ENCODE results near the gene UBASH3B.
"Not testable (repeated sequence)": the region's sequence is repeated elsewhere in the genome, so short reads cannot be mapped to it uniquely, and the experiment has no call there.

The UBASH3B gene

DNA sequence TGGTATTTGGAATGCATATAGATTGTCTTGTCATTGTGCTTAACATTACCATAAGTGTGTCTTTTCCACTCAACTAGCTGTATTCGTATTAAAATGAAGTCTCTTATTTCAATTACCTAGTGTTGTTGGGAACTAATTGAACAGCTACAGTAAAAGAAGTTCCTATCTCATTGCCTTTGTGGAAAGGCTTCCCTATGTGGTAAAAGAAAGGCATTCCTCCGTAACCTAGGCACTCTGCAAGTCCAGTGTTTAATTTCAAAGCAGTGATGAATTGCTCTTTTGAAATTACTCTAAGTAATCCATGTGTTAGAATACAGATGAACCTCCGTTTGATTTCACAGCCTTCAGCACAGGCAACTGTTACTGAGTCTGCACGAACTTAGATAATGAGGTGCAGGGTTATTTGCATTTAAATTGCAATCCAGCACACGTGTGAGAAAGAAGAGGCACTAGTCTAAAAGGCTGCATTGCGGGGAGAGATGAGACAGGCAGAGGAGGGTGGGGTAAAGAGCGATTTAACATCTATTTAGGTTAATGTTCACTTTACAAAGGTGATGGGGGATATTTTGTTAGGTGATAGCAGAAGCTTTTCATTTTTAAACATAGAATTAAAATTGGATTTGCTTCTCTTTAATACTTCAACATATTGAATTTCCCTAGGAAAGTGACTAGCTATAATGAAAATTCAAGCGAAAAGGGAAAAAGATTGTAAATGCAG is 157.8 kb downstream of the UBASH3B start:
- no peak for DNase-seq (ENCODE audit: low spot score)

DNA sequence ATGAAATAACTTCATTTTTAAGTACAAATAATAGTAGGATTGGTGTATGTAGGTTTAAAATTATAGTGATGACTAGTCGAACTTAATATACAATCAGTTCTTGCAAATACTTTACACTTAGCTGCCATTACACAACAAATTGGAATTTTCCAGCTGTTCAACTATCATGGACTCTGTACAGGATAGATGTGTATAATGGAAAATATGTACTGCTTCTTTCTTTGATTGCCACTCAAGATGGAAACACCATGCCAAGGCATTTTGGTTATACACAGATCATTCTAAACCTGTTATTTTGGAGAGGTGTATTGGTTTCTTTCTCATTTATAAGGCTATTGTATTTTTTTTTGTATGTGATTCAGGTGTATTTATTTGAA is 158.4 kb downstream of the UBASH3B start:
- DNase-seq (ENCODE audit: low spot score) = no peak

DNA sequence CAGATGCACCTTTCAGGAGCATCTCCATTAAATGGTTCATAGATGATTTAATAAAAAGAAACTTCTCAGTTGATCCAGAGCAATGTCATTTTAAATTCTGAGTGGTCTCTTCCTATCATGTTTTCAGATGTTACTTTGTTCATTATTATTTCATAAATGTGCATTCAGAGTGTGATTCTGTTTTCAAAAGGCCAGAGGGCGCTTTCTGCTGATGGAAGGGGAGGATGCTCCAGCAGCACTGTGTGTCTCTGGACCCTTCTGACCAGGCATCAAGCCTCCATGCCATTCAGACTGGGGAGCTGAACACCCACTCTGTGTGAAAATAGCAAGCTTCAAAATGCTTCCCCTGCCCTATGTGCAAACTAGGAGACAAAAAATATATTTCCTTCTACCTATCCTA is 158.9 kb downstream of the UBASH3B start:
- DNase-seq (ENCODE audit: low spot score) = no peak

DNA sequence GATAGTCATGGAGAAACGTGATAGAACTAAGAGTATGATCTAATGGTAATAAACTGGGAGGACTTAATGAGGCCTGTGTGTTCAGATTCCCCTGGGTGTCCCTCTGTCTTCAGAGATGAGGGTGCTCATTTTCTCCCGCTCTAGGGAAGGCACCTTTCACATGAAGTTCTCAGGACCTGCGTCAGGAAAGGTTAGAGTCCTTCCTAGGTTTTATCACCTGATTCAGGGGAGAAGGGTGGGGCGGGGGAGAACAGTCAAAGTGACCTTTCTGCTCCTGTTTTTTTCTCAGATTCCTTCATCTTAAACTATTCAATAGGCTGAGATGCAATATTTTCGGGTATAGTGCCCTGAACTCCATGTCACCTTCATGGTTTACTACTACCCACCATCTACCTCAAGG is 160.4 kb downstream of the UBASH3B start:
- DNase-seq (ENCODE audit: low spot score) = no peak

DNA sequence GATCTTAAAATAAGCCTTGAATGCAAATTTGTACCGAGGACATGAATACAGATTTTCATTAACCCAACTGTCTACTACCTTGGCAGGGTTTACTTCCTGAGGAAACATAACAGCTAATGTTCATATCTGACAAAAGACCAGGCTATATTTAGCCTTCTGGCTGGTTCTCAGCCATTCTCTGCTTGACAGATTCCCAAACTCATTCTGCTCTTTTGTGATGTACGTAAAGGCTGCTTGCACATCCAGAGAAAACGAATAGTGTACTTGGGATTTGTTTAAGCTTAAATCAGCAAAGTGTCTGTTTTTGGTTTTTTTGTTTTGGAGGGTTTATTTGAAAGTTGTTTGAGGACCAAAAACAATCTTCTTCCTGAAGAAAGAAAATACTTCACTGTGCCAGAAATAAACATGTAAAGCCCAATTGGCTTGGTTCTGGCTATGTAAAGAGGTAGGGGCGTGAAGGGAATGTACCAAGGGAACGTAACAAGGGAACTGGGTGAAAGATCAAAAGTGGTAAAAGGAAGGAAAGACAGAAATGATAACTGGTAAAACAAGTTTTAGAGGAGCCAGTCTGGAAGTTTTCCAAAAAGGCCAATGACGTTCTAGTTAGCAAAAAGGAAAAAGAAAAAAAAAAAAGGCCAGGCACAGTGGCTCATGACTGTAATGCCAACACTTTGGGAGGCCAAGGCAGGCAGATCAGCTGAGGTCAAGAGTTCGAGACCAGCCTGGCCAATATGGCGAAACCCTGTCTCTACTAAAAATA is 161.4 kb downstream of the UBASH3B start:
- no peak for DNase-seq (ENCODE audit: low spot score)

DNA sequence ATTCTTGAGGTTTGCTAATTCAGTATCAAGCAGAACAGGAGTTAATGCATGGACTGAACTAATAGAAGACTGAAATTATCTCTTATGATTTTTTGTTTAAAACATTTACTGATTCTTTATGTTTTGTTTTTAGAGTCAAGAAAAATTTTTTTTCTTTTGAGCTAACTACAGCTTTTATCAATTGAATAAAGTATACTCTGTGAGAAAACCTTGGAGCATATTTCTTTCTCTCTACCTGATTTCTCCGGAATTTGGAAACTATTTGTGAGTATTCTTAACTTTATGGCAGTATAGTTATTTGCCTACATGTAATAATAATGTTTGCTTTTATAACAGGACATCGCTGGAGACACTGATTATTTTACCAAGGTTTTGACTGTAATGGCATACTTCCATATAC is 164.6 kb downstream of the UBASH3B start:
- DNase-seq (ENCODE audit: low spot score) = no peak

DNA sequence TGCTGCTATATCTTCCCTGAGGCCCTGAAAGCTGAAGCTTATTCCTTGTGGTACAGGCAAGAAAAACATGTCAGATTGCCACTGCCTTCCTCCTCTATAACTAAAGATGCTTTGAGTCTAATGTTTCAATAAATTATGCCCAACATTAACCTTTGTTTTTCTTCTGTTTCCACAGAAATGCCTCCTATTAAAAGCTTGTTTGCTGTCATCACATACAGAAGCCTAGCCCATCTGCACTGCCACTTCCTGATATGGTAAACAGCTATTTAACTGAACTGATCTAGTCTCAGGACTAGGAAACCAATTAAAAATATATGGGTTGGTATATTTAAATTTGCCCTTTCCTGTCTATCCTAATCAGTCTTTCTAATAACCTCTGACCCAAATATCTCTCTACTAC is 165.6 kb downstream of the UBASH3B start:
- no peak for DNase-seq (ENCODE audit: low spot score)

DNA sequence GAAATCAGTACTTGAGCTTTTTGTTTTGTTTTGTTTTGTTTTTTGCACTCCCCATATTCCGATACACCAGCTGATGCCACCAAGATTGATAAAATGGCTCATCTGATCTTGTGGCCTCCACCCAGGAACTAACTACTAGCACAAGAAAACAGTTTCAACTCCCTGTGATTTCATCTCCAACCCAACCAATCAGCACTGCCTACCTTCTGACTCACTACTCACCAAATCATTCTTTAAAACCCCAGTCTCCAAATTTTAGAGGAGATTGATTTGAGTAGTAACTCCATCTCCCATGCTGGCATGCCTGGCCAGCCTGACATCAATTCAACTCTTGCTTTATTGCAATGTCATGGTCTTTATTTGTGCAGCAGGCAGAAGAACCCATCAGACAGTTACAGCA is 166.7 kb downstream of the UBASH3B start:
- DNase-seq (ENCODE audit: low spot score) = no peak

DNA sequence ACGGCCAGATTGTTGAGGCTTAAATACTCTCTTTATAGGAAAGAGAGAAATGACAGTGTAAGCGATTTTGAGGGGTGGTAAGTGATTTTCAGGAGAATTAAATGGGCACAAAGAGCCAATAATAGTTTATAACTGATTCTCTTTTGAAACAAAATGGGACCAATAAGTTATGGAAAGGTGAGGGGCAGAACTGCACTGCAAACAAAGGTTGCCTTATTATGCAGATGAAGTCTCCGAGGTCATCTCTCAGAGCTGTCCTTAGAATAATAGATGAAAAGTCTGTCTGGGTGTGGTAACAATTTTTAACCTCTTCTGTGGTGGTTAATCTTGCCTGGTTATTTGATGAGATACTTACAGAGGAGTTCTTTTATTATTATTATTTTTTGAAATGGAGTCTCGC is 168.0 kb downstream of the UBASH3B start:
- no peak for DNase-seq (ENCODE audit: low spot score)

DNA sequence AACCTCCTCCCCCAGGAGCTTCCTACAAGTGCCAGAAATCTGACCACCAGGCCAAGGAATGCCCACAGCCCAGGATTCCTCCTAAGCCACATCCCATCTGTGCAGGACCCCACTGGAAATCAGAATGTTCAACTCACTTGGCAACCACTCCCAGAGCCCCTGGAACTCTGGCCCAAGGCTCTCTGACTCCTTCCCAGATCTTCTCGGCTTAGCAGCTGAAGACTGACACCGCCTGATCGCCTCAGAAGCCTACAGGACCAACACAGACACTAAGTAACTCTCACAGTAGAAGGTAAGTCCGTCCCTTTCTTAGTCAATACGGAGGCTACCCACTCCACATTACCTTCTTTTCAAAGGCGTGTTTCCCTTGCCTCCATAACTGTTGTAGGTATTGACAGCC is 173.8 kb downstream of the UBASH3B start:
- DNase-seq (ENCODE audit: low spot score) = not testable (repeated sequence)

DNA sequence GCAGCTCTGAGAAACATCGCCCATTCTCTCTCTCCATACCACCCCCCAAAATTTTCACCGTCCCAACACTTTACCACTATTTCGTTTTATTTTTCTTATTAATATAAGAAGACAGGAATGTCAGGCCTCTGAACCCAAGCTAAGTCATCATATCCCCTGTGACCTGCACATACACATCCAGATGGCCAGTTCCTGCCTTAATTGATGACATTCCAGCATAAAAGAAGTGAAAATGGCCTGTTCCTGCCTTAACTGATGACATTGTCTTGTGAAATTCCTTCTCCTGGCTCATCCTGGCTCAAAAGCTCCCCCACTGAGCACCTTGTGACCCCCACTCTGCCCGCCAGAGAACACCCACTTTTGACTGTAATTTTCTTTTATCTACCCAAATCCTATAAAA is 176.8 kb downstream of the UBASH3B start:
- not testable (repeated sequence) for DNase-seq (ENCODE audit: low spot score)

DNA sequence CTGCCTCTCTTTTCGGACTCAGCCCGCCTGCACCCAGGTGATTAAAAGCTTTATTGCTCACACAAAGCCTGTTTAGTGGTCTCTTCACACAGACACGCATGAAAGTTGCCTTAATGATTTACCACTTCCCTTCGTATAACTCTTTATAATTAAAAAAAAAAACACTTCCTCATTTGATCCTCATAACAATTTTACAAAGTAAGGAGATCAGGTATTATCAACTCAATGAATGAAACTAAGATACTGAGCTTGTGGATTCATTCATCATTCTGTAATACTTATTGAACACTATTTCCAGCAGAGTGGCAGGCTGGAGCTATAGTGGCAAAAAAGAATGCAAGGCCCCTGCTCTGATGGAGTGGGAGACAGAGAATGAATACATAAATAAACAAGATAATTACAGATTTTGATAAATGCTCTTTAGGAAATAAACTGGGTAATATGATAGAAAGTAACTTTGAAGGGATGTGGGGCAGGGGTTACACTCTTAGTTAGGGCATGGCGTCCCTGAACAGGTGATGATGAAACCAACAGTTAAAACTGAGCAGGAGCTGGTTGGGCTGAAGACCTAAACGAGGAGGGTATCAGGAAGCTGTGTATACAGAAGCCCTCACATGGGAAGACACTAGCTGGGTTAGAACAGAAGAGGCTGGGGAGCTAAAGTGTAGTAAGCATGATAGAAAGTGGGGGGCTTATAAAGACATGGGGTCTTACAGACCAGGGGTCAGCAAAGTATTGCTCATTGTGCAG is 177.4 kb downstream of the UBASH3B start:
- DNase-seq (ENCODE audit: low spot score) = no peak

DNA sequence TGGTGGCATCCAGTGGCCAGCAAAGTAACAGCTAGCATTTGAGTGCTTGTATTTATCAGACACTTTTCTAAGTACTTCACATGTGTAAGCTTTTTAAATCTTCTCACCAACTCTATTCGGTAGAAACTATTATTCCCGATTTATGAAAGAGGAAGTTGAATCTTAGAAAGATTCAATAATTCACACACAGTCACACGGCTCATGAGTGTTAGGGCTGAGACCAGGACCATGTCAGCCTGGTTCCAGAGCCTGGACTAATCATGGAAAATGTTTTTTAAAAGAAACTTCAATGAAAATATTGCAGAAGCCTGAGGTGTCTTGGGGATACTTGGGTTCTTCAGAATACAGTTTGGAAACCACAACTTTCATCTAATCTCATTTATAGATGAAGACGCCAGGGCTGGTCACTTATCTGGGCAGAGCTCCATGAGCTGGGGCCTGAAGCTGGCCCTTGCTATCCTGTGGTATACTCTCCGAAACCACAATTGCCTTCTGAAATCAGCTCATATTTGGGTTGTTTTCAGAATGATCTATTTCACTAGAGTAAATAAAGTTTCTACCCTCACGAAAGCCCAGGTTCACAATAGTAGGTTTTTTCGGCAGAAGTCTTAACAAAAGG is 178.4 kb downstream of the UBASH3B start:
- no peak for DNase-seq (ENCODE audit: low spot score)

DNA sequence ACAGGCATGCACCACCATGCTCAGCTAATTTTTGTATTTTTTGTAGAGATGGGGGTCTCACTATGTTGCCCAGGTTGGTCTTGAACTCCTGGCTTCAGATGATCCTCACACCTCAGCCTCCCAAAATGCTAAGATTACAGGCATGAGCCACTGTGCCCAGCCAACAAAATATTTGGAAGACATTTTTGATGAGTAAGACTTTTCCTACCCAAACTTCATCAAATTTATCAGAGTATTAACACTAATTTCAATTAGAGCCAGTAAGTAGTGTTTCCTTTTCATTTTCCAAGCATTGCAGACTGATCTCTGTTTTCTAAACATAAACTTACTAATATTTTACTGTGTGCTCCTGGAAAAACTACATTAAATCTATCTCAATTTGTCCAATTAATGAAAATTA is 181.4 kb downstream of the UBASH3B start:
- DNase-seq (ENCODE audit: low spot score) = no peak

DNA sequence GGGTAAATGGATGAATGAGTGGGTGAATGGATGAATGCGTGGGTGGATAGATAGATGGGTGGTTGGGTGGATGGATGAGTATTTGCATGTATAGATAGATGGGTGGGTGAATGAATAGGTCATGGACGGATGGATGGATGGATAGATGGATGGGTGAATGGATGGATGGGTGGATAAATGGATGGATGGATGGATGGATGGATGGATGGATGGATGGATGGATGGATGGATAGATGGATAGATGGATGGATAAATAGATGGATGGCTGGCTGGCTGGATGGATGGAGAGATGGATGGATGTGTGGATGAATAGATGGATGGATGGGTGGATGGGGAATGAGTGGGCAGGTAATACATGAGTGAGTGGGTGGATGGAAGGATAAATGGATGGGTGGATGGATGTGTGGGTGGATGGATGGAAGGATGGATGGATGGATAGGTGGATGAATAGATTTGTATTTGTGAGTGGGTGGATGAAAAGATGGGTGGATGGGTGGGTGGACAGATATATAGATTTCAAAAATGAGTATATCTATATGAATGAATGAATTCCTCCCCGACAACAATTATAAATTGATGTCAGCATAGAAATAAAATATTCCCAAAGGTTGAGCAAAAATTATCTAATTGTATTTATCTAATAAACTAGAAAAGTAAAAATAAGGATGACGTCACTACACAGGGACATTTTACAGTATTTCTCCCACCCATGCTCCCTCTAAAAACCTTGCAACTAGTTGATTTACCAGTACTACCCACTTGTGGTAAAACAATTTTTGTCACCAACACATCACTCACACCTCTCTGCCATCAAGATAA is 182.2 kb downstream of the UBASH3B start:
- no peak for DNase-seq (ENCODE audit: low spot score)

DNA sequence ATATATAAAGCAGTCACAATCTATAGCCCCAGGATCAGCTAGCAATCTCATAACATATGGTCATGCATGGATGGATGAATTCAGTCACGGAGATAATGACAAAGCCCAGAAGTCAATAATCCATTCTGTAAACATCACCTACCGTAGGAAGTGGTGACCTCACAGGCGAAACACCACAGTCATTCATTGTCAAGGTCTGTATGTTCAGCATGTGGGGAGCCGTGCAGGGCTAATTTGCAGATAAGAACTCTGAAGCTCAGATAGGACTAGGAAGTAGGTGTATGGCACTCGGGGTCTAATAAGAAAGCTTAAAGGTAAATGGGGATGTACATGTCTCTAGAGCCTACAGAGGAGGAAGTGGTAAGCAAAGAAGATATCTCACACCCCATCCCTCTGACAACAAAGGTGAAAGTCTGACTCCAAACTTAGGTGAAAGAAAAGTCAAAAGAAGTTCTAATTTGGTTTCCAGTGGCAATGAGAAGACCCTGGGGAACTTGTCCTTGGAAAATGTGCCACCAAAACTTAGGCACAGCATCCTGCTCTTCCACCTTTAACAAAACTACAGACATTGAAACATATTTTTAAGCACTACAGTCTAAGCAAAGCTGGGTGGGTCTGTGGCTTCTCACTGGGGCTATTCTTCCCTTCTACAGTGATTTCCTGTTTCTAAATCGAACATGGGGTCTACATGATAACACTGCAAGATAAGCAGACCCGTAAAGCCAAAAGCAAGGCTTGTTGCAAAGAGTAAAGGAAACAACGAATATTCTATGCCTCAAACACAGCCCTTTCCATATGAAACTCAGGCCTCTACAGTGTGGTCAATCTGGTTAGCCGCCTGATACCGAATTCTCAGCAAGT is 188.0 kb downstream of the UBASH3B start:
- DNase-seq (ENCODE audit: low spot score) = peak; percentile 38

DNA sequence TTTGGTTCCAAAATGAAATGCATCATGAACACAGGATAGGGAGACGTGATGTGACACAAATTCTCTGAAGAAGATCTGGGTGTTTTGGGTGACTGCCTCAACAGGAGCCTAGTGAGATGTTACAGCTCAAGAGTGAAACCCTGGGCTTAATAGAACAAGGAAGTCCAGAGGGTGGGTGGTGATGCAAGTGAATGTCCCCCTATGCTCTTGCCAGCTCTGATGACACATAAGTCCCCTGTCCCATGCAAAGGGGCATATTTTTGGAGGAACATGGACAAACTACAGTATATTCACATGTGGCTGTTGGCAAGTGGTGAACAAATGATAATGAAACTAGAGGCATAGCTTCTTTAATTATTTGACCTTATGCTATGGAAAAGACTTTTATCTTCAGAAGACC is 191.9 kb downstream of the UBASH3B start:
- DNase-seq (ENCODE audit: low spot score) = no peak

DNA sequence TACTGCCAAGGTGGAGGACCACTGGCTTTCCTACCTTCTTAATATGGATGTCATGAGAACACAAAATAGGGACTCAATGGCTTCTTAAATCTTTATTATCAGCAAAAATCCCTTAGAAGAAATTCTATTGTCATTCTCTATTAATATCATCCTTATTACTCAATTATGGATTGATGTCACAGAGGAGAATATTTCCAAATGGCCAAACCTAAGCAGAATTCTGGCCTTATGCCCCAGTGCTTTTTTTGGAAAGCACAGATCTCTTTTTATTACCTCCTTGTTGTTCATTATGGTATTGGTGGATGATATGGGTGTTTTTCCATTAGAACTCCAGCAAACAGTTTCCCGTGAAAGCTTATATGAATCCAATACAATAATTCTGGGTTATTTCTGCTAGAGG is 192.7 kb downstream of the UBASH3B start:
- DNase-seq (ENCODE audit: low spot score) = no peak

DNA sequence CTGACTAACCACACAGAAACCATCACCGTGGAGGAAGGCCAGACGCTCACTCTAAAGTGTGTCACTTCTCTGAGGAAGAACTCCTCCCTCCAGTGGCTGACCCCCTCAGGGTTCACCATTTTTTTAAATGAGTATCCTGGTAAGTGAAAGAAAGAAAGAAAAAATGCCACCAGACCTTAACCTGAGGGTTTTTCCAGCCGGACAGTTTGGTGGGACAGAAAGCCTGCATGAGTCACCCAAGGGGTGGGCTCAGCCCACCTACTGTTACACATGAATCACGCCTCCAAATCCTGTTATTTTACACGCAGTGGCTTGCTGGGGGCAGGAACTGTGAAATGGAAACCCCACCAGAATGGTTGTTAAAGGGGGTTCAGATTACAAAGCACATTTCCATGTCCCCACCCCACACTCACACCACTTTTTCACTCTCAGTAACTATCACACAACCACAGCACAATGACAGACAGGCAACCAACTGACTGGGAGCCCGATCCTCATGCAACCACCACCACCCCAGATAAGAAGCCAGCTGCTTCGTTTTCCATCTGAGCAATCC is 194.6 kb downstream of the UBASH3B start:
- DNase-seq (ENCODE audit: low spot score) = no peak

DNA sequence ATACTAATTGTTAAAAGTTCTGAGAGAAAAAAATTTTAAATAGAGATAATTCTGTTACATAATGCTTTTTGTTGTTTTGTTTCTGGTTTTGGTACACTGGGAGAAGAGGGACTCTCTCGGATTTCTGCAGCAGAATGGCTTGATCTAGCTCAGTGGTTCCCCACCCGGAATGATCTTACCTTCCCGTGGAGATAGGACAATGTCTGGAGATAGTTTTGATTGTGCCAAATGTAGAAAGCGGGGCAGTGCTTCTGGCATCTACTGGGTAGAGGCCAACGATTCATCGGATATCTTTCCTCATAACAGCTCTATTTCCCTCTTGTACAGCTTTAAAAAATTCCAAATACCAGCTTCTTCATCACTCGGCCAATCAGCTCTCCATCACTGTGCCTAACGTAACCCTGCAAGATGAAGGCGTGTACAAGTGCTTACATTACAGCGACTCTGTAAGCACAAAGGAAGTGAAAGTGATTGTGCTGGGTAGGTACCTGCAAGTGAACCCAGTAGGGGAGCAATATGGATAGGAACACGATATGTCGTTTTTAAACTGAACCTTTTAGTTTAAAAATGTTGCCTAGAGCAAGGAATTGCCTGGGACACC is 195.9 kb downstream of the UBASH3B start:
- DNase-seq (ENCODE audit: low spot score) = peak; percentile 47
